HG03432 (cell line): ENCODE results near the gene KIRREL1.
A peak's percentile ranks its signal among the peaks of the same experiment; 100 is the strongest.

Experiments used
- ATAC-seq: cut with Tn5 transposase; IDR thresholded peaks from one replicate; pipeline ENCODE4 v1.9.1; 2021; ENCODE audit warnings: mild to moderate bottlenecking, moderate library complexity; ENCODE audit not compliant: unreplicated experiment

The KIRREL1 gene

GRCh38 chr1:158101927-158102326 lies 108.5 kb downstream of the KIRREL1 start:
- no peak for ATAC-seq

GRCh38 chr1:158102881-158103674 lies 109.6 kb downstream of the KIRREL1 start:
- no peak for ATAC-seq

DNA sequence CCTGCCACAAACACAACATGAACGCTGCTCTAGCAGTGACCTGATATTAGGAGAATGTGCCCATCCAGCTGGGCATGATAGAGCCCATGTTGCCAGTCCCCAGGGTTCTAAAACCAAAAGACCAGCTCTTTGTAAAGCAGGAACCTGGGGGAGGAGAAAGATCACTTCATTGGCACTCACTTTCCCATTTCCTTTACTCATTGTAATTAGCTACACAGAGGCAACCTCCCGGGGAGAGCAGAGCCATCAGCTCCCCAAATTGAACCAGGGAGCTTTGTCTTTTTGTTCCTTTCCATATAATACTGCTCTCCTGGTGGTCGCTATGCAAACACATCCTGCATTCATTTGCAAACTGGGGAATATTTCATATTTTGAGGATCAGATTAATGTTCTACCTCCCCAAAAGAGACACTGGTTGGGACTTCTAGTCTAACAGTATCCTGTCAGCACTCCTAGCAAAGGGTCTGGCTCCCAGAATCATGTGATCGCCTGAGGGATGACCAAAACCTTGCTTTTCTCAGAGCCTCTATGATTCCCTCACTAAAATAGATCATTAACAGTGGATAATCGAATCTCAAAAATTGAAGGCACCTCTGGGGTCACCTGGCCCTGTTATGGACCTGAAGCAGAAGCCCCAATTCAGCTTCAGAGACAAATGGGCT lies 110.5 kb downstream of the KIRREL1 start:
- ATAC-seq = no peak

- ATAC-seq = no peak
Observed at GRCh38 chr1:158104891-158105290, 111.4 kb downstream of the KIRREL1 start.

GRCh38 chr1:158105352-158106095 lies 112.1 kb downstream of the KIRREL1 start:
- ATAC-seq = no peak

DNA sequence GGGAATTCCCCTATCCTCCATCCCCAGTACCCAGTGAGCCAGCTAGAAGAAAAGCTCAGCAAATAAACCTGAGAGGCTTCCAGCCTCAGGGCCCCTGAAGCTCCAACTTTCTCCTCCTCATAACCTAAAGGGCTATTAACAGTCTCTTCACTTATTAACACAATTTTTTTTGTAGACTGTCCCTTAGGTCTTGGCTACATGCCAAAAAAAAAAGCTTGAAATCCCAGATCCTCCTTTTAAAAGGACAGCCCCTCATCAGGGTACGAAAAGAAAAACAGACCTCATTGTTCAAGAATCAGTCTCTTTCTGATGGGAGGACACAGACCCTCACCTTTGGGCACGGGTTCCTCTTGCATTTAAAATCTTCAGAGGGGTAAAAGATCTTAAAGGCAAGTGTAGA lies 114.5 kb downstream of the KIRREL1 start:
- no peak for ATAC-seq

DNA sequence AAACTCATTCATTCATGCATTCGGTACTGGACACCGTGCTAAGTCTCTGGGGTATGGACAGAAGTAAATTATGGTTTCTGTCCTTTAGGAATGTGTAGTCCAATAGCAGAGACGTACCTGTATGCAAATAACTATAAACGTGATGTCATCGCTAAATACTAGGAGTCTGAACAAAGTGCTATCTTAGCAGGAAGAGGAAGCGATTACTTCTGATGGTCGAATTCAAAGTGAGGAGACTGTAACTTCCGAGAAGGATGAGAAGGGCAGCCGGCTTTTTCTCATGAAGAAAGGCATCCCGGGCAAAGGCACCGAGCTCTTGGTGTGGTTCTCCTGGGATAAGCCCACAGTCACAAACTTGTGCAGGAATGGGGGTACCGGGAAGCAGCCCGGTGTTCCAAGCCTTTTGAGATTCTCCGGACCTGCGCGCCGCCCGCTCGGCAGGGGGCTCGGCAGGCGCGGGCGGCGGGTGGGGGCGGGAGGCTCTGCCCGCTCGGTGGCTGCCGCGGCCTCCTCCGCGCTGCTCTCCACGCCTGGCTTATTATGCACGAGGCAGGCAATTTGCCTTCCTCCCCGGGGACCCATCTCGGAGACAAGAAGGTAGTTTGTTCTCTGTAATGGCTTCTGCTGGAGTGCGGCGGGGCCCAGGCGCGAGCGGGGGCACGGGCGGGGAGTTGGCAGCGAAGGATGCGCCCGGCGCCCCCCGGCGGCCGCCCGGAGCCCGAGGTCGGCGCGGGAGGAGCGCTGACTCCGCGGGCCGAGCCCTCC lies 119.7 kb downstream of the KIRREL1 start:
- ATAC-seq = no peak

DNA sequence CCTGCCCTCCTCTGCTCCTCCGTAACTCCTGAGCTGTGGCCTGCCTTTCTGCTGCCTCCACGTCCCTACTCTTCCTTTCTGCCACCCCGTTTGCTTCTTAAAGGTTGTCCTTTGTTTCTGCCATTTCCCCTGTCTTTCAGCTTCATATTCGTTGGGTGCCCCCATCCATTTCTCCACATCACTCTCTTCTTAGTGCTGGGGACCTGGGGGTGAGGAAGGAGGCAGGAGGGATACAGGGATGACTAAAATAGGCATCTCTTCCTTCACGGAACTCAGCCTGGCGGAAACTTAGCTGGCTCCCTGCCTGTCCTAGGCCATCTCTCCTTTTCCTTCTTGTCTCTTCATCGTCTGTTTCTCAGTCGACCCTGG lies 120.3 kb downstream of the KIRREL1 start:
- ATAC-seq = no peak

DNA sequence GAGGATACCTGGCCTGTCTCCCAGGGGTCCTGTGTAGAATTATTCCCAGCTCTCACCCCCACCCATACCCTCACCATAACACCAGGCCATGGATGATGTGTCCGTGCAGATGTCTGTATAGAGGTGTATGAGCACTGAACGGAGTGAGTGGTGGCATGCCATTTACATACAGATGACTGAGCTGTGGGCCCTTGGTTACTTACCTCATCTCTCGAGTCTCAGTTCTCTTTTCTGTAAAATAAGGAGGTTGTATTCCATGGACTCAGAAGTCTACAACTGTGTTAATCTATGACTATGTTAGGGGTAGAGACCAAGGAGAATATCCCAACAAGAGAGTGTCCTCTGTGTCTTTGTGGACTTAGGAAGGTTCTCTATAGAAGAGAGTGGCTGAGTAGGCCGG lies 121.7 kb downstream of the KIRREL1 start:
- peak; percentile 75 for ATAC-seq

DNA sequence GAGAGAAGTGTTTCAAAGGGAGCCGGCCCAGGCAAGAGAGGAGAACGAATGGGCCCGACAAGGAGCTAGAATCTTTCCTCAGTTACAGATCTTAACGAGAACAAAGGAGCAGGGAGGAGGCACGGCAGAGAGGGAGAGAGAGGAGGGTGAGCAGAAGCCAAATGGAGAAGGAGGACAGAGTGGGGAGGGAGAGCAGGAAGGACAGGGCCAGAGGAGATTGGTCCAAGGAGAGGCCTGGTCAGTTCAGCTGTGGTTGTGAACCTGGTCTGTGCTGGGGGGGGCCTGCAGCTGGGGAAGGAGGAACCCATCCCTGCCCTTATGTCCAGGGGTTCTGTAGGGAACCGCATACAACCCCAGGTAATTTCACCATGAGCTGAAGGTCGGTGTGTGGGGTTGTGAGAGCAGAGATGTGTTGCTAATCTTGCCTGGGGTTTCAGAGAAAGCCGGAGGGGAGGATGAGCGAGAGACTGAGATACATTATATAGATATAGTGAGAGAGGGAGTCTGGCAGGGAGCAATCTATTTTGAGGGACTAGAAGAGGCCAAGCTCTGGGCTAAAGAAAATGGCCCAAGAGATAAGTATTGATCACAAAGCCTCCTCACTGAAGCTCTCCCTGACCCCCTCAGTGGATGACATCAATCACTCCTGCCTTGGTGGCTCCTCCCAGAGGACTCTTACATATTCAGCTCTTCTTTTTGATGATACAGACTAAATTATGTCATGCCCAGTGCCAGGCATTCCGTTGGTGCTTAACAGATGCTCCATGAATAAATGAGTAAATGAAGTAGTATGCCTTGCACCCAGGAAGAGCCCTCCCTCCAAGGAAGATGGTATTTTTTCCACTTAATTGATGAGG lies 123.1 kb downstream of the KIRREL1 start:
- no peak for ATAC-seq

DNA sequence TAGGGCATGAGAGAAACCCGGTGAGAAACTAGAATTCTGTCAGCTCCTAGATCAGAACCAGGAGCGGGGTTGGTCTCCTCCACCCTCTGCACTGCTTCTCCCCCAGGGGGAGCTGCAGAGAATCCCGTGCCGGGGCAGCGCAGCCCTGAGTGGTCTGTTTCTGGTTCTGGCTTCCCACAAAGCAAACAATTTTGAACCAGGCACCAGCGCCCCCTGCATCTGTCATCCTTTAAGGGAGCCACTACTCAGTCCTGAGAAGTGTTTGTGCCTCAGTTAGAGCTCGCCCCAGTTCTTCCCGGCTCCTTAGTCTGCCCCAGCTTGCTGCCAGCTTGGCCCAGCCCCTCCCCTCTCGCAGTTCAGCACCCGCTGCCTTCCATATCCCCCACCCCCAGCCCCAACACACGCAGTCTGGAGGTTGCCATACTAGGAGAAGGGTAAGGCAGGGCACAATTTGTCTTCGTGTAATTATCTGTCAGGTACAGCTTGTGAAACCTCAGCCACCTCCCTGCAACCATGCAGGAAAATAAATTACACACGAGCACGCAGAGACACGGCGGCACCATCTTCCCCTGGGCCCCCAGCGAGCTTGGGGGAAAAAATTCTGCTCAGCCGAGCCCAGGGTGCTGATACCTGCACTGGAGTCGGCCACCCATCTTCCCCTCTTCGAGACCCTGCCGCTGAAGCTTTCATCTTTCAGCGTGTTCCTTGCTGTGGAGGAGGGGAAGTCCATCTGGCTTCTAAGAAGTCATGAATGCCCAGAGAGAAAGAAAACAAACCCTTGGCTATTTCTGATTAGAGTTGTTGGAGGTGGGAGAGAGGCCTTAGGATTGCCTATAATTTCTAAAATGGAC lies 124.6 kb downstream of the KIRREL1 start:
- ATAC-seq = no peak

DNA sequence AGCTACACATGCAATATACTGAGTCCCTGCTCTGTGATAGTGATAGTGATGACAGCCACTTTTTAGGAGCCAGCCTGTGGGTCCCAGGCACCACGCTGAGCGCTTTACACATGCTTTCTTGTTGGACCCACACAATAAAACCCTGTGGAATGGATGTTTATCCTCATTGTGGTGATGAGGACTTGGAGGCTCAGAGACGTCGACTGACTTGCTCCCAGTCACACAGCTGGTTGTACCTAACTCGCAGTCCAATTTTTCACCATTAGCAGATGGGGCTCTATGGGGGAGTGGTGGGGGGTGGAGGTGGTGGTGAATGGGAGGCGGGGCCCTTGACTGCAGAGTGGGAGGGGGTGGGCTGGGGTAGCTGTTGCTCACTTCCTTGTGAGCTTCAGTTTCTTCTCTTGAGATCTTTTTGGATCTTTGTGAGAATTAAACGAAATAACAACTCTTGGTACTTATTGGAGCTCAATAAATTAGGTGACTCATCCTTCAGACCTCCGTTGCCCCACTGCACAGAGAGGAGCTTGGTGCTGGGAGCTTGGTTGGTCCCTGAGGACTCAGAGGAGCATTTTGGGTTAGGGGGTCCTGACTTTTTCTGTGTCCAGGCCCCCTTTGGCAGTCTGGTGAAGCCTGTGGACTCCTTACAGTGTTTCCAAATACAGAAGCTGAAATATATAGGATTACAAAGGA lies 125.4 kb downstream of the KIRREL1 start:
- no peak for ATAC-seq

GRCh38 chr1:158119976-158120653 lies 126.7 kb downstream of the KIRREL1 start:
- no peak for ATAC-seq

GRCh38 chr1:158121604-158122254 lies 128.3 kb downstream of the KIRREL1 start:
- no peak for ATAC-seq

DNA sequence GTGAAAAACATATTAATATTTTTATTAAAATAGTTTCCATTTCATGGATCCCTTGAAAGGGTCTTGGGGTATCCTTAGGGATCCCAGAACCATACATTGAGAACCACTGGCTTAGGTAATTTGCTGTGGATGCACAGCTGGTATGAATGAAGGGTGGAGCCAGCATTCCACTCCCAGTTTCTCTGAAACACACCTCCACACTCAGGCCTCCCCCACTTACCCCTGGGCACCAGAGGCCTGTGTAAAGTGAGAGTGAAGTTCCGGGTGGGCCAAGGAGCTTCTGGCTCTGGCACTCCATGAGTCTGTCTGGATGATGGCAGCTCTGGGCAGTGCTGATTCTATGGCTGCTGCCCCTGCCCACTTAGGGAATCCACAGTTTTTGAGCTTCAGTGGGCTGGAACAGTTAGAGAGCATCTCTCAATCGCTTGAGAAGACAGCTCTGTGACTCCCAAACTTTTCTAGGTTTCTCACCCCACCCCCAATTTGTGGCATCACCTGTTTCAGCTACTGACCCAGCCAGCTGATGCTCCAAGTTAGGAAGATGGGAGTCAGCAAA lies 129.5 kb downstream of the KIRREL1 start:
- no peak for ATAC-seq

DNA sequence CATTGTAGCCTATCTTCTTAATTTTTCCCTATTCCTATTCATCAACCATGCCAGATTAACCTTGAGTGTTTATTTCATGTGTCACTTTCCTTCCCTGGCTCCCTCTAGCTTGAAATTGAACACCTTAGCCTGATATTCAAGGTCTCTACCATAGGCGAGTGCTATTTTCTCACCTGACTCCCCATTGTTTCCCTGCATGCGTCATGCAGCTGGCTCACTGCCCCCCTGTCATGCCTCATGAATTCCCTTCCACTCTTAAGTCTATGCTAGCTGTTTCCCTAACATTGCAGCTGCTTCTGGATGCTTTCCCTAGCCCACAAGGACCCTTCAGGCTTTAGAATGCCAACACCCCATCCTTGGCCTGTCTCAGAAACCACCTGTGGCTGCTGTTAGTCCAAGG lies 130.6 kb downstream of the KIRREL1 start:
- ATAC-seq = no peak

DNA sequence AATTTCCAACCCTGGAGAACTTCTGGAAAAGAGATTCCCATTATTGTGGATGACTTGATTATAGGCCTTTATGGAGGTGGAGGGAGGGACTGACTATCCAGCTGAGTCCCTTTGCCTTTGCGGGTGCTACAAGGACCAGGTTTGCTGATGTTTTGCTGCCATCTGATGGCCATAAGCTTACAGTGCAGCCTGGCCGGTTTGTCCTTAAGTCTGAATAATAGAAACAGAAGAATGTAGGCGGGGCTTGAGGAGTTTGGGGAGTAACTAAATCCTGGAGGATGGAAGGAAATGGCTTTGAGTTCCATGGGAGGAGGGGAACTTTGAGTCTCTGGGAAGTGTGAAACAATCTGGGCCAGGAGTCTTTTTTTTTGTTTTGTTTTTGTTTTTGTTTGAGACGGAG lies 131.6 kb downstream of the KIRREL1 start:
- peak; percentile 86 for ATAC-seq
